ENCODE results near the gene HRAS.

DNA sequence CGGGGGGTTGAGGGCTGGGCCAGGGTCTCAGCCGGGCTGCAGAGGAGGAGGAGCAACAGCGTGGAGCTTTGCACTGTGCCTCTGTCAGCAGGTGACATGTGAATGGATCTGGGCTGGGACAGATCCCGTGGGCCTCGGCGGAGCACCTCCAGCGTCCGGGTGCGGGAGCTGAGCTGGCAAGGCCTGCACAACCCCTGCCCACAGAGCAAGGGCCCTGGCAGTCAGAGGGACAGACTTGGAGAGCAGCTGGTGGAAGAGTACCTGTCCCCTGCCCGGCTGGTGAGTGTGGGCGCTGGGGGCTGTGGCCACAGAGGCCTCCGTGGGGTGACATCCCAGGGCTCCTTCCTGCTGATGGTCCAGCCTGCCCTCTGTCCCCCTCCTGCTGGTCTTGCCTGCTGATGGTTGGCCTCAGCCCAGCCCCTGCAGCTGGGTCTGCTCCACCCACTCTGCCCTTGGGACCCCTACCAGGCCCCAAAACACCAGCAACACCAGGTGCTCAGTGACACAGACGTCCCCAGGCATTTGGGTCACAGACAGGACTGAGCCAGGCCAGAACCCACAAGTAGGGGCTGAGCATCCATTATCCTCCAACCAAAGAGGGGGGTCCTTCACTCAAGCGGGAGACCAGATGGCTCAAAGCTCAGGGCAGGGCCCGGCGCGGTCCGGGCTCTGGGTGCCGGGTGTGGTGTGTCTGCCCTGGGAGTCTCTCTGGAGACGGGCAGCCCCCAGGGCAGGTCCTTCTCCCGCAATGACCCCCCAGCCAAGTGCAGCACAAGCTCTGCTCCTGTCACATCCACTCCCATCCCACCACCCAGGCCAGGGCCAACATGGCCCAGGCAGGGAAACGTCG is 5.4 kb upstream of the HRAS start:
- TF ChIP-seq, protein P1, sequence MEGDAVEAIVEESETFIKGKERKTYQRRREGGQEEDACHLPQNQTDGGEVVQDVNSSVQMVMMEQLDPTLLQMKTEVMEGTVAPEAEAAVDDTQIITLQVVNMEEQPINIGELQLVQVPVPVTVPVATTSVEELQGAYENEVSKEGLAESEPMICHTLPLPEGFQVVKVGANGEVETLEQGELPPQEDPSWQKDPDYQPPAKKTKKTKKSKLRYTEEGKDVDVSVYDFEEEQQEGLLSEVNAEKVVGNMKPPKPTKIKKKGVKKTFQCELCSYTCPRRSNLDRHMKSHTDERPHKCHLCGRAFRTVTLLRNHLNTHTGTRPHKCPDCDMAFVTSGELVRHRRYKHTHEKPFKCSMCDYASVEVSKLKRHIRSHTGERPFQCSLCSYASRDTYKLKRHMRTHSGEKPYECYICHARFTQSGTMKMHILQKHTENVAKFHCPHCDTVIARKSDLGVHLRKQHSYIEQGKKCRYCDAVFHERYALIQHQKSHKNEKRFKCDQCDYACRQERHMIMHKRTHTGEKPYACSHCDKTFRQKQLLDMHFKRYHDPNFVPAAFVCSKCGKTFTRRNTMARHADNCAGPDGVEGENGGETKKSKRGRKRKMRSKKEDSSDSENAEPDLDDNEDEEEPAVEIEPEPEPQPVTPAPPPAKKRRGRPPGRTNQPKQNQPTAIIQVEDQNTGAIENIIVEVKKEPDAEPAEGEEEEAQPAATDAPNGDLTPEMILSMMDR (IDR thresholded peaks at IDR 0.05), result no peak
- TF ChIP-seq EZH2phosphoT487 (IDR thresholded peaks at IDR 0.05), result no peak
- no peak for TF ChIP-seq EZH2 (IDR thresholded peaks at IDR 0.05)

Data from neural progenitor cell (in vitro differentiated cells).